NOMO-1 treated with dmso at 0.1 percent for 144 hours (cell line): ENCODE data around the gene POU2AF3.
"Not testable (repeated sequence)": the region's sequence is repeated elsewhere in the genome, so short reads cannot be mapped to it uniquely, and the experiment has no call there.

Experiments used
- DNase-seq: peaks from one replicate; lab custom pipeline; 2025; ENCODE audit not compliant: unreplicated experiment; lab: John Stamatoyannopoulos, UW

POU2AF3 gene

DNA sequence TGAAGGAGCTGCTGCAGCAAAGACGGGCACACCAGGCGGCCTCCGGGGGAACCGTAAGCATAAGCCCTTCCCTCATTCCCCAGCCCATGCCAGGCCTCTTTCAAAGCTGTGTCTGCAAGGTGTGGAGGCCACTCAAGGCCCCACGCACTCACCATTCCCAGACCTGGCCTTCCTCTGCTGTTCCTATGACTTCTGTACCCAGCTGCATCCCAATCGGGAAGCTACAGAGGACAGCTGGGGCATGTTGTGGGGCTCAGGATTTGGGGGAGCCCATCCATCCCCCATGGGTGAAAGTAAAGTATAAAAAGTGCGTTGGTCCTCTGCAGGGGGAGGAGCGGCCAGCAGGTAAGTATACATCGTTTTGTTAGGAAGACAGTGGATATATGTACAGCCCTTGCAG, 2.2 kb downstream of the POU2AF3 start:
- DNase-seq = no peak

DNA sequence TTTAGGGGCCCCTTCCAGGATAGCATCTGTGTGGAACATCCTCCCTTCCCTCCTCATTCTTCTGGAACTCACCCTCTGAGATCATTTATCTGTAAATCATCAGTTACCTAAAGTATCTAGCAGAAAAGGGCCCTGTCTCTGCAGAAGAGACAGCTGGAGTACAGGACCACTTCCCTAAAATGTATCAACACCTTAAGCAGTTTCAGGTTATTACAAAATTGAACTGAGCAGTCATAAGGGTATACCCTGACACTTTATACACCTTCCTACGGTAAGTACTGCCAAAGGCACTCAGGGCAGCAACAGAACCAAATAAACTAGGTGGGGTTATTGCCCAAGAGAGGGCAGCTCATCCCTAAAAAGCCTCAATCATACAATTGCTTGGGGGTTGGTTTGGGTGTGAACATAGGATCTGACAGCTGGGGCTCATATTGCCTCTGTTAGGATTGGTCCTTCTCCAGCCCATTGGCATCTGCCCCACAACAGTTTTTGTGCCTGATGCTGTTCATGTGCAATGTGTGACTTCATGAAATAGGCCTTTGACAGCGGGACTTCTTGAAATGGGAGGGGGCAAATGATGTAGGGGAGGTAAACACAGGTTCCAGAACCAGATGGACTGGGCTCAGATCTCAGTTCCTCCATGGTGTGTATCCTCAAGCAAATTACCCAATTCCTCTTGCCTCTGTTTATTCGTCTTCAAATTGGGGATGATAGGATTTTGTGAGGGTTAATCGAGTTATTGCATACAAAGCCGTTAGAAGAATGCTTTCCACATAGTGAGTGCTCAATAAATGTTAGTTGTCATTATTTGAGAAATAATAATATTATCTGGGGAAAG, 2.9 kb downstream of the POU2AF3 start:
- no peak for DNase-seq

DNA sequence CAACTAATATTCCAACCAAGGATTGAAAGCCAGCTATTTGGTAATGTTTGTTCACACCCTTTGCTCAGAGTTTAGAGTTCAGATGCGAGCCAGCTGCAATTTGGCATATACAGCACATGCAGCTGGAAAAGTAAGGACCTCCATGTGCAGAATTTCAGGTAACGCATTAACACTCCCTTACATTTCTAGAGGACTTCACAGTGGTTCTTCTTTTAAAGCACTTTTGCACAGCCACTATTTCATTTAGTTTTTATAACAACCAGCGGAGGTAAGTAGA, 3.4 kb downstream of the POU2AF3 start:
- no peak for DNase-seq

DNA sequence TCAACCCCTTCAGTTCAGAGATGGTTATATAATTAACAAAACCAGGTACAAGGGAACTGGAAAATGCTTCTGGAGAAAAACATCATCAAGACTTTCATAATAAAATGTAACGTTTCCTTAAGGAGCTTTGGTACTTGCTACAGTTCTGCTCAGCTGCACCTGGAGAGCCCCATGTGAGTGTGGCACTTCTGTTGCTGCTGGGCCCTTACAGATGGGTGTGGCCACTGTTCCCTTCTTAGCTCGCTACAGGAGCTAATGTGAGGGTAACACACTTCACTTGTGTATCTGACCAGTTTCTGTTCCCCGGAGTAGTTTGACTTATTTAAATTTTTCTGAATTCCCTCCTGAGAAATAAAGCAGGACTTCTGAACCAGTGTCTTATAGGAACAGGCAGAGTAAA, 4.0 kb downstream of the POU2AF3 start:
- DNase-seq = no peak

DNA sequence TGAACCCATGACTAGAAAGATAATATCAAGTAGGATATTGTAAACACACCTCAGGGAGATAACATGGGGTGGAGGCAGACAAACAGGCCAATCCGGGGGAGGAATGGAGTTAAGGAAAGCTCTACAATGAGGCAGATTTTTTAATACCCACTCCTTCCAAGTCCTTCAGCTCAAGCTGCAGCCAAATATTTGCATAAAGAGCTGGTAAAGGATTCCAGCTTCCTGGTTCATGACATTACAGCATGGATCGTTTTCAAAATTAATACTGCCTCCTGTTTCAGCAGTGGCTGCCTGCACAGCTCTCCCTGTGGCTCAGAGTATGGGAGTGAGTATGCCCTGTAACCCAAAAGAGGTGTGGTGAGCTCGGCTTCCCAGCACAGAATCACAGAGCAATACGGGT, 5.1 kb downstream of the POU2AF3 start:
- no peak for DNase-seq

DNA sequence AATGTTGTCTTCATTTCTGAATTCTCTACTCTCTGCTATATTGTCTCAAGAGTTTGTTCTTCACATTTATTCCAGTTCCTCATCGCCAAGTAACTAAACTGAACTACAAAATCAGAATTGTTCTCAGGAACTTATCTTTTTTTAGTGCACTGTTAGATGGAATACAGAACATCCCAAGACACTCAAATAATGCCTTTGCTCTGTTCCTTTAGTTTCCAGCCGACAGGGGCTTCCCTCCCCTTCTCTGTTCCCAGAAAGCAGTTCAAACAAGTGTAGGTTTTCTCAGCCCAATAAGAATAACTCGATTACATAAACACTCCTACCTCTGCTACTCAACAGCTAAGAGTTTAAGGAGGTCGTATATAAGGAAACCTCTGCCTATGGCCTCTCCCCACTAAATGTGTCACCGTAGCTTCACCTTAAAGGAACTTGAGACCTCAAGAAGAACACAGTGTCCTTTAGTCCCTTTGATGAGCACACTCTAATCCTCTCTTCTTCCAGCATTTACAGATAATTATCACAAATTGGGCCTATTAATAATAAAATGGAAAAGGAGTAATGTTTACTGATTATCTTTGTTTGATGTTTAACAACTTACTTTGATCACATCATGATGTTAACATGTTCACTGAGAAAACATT, 6.9 kb downstream of the POU2AF3 start:
- DNase-seq = no peak

DNA sequence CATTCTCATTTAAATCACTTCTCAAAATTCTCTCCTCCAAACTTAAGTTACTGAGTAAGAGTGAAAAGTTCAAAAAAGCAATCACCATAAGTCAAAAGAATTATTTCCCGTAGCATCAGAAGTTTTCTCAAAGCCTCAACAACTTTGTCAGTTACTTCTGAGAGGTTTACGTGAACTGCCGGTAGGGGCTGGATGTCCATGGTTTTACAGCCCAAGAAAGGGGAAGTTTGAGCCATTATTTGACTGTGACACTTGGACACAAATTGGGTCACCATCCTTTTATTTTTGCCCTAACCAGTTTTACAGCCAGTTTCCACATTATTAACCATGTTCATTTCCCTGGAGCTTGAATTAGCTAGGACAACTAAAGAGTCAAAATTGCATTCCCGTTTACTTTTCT, 7.5 kb downstream of the POU2AF3 start:
- peak; percentile 13 for DNase-seq

DNA sequence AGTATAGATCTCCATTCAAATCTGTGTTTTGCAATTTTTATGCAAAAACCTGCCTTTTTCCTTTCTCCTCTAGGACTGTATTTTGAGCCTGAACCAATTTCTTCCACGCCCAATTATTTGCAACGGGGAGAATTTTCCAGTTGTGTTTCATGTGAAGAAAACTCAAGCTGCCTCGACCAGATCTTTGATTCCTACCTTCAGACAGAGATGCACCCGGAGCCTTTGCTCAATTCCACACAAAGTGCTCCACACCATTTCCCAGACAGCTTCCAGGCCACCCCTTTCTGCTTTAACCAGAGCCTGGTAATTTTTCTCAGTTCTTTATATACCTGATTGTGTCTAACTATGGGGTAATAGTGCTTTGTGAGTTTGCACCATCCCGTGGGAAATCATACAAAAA, 8.0 kb downstream of the POU2AF3 start:
- no peak for DNase-seq

DNA sequence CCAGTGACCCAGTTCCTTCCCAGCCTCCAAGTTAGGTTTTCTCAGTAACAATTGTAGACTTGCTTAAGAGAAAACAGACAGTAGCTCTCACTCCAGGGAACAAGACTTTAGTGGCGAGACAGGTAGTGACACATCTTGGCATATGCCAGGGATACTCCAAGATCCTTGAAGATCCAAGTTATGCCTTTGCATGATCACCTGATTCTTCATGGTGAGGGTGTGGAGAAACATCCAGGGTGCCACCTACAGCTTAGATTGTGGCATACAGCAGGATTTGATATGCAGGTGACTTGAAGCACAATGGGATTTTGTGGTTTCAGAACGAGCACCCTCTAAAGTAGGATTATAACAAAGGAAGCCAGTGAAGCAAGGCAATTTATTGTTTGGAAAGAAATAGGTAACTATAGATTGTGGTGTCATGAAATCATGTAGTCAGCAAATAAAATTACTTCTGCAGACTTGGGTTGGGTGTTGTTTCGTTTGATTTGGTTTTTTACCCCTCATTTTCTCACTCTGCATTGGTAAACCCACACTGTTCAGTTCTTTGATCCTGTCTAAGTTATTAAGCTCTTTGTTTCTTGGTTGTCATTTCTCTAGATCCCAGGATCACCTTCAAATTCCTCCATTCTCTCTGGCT, 9.2 kb downstream of the POU2AF3 start:
- no peak for DNase-seq

DNA sequence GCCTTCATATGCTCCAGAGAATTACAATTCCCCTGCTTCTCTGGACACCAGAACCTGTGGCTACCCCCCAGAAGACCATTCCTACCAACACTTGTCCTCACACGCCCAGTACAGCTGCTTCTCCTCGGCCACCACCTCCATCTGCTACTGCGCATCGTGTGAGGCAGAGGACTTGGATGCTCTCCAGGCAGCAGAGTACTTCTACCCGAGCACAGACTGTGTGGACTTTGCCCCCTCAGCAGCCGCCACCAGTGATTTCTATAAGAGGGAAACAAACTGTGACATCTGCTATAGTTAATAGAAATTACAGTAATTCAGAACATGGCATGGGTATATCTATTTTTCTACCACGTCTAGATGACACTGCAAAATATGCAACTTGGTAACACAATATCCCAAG, 9.8 kb downstream of the POU2AF3 start:
- DNase-seq = no peak

DNA sequence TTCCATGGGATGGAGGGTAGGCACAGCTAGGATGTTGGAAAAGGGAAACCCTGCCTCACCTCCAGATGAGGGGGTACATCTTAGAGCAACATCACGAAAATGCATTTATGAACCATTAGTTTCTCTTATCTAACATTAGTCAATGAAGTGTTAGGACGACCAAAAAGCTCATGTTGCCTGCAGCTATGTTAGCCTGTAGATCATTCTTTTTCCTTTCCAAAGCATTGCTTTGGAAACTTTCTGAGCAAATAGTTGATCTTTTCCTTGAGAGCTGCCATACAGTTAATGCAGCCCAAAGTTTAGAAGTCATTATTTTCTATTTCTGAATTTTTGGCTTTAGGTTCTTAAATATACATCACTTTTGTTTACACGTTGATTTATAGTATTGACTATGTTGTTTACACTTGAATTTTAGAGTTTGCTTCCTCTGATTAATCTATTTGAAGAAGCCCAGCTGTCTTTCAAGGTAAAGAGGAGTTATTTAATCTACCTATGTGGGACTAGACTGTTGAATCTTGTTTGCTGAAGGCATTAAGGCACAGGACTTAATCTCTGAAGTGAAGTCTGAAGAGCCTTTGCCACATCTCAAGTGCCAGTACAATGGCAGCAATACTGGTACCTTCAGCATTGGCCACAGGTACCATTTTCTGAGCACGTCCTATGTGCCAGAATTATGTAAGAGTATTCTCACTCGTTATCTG, 11.0 kb downstream of the POU2AF3 start:
- no peak for DNase-seq

DNA sequence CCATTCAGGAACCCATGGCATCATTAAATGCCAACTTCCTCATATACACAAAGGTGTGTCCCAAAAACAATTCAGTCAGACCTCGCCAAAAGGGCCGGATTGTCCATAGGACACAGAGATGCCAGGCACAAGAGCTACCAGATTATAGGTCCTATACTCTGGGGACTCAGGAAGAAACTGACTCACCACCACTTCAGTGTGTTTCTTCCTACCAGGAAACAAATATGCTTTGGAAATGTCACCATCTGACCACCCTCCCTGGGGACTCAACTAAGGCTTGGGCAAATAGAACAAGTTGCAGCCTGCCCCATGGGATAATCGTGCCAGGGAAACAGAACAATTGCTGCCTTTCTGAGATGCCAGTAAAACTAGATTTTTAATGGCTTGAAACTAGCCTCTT, 11.7 kb downstream of the POU2AF3 start:
- DNase-seq = no peak

DNA sequence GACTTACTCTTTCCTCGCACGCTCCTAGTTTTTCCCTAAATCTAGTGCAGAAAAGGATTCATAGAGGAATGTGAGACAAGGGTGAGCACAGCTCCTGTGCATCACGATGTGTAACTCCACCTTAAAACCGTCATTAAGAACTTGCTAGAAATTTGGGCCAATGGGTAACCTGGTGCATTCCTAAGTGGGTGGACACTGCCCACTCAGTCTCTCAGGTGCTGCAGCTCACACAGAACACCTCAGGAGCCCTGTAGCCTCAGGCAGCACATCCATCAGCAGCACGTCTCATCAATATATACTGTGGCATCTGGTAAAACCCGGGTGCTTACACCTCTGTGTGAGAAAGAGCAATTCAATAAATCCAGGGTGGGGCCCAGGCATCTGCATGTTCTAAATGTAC, 12.4 kb downstream of the POU2AF3 start:
- DNase-seq = no peak

DNA sequence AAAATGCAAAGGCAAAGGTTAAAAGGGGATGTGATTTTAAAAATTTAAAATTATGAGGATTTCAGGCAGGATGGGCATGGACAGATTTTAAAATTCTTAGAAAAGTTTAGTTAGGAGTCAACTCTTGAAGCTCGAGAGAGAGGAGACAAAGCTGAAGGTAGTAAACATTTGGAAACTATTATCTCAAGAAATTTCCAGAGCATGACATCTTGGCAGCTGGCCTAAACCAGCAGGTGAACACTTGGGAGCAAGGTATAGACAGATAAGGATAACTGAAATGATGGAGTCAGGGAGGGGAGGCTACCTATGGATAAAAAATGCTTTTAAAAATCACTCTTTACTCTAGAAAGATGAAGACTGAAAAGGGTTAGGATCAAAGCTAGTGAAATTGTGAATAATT, 13.7 kb downstream of the POU2AF3 start:
- DNase-seq = no peak

DNA sequence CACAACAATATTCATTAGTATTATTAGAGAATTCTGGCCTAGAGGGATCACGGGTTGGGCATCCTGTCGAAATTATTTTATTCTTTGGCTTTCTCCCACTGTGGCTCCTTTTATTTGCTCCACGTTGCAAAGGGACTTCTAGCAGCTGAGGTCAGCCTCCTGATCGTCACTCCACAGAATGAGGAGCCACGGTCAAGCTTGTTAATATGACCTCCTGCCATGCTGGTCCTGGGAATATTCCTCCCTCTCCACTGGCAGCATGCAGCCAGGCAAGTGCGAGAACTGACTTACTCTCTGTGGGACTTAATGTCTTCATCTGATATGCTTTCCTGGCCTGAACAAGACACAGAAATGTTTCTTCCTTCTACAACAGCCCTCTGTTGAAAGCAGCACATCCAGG, 20.9 kb downstream of the POU2AF3 start:
- DNase-seq = no peak

DNA sequence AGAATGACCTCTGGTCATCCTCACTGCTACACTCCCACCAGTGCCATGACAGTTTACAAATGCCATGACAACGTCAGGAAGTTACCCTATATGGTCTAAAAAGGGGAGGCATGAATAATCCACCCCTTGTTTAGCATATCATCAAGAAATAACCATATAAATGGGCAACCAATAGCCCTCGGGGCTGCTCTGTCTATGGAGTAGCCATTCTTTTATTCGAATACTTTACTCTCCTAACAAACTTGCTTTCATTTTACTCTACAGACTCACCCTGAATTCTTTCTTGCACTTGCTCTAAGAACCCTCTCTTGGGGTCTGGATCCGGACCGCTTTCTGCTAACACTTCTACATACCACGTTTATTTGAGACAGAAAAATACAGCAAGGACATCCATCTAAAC, 21.9 kb downstream of the POU2AF3 start:
- DNase-seq = not testable (repeated sequence)

DNA sequence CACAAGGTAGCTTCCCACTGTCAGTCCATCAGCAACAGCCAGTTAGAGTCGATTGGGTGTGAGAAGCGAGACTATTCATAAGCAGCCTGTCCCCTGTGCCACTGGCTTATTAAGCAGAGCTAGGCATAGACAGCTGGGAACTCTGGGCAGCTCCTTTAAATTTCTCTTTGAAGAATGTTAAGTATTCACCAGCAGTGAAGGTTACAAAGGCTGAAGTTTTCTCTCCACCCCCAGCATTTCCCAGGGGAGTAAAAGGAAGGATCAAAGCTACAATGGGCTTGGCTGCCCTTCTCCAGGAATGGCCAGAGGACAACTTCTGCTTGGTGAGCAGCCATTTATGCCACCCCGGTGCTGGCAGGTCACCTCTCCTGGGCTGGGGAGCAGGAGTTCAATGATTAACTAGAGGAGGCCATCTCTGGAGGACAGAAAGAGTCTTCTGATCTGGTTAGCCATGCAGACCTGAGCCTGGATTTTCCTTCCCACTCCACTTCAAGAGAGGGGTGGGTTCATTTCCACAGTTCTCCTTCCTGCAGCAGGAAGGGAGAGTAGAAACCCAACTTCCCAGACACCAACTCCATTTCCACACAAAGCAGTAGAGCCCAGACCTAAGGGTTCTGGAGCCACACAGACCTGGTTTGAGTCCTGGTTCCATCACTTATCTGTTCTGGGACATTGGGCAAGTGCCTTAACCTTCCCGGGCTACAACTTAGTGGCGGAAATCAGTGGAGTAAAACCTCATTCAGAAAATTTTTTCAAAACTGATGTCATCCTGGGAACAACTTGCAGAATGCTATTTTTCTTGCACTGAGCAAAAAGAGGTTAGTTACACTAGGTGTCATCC, 22.6 kb downstream of the POU2AF3 start:
- no peak for DNase-seq

DNA sequence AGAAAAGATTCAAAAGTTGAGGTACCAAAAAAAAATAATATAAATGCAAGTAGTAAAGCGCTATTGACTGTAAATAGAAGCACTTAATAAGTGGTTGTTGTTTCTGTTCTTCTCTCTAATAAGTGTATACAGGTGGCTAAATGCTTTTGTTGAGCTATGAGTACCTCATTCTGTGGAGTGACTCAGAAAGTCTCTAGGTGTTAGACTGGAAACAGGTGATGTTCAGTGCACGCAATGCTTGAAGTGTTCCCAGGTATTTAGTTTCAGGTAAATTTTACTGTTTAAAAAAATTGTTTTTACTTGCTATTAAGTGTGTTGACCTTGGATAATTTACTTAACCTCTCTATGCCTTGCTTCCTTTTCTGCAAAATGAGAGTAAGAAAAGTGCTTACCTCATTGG, 24.2 kb downstream of the POU2AF3 start:
- no peak for DNase-seq

DNA sequence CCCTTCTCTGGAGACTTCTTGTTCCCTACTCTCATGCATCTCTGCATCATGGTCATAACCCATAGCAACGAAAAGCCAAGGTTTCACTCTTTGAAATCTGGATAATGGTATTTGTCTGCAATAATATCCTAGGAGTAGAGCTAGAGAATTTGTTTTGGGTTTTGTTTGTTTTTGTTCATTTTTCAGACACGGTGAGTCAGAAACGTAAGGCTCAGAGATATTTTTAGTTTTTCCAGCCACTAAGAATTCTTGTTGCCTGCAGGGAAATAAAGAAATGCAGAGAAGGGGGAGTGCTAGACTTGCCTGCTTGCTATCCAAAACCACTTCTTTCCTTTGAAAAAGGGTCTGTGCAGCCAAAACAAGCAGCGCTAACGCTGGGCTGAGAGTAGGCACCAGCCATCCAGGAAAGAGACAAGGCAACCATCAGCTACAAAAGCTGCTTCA, 26.0 kb downstream of the POU2AF3 start:
- no peak for DNase-seq

DNA sequence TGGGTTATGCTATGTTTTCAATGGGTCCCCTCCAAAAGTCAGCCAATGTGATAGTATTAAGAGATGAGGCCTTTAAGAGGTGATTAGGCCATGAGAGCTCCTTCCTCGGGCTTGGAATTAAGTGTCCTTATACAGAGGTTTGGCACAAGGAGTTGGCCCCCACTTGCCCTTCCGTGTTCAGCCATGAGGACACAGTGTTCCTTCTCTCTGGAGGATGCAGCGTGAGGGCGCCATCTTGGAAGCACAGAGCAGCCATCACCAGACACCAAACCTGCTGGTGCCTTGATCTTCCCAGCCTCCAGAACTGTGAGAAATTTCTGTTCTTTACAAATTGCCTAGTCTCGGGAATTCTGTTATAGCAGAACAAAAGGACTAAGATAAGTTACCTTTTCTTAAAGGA, 26.9 kb downstream of the POU2AF3 start:
- DNase-seq = no peak

DNA sequence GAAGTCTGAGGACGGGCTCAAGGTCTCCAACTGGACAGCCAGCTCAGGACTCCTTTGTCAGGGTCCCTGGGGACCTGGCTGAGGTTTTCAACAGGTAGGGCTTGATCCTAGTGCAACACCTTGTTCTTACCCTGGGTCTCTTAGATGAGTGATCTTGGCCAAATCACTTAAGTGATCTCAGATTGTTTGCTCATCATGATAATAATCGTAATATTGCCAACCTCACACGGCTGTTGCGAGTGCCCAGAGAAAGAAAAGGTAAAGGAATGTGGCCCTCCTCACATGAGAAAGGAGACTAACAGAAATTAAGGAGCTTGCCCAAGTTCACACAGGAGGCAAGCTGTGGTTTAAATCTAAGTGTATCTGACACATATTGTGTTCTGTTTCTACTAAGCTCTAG, 28.5 kb downstream of the POU2AF3 start:
- DNase-seq = no peak
